GM15510 (cell line): Measurements from ENCODE around the gene SCARB2.

Source experiments
- POLR2A ChIP-seq: IDR thresholded peaks from 3 replicates; pipeline ENCODE4 v1.6.1; 2011; ENCODE audit warnings: borderline replicate concordance; ENCODE audit not compliant: insufficient read length; ENCODE audit errors: extremely low read depth

SCARB2 gene

DNA sequence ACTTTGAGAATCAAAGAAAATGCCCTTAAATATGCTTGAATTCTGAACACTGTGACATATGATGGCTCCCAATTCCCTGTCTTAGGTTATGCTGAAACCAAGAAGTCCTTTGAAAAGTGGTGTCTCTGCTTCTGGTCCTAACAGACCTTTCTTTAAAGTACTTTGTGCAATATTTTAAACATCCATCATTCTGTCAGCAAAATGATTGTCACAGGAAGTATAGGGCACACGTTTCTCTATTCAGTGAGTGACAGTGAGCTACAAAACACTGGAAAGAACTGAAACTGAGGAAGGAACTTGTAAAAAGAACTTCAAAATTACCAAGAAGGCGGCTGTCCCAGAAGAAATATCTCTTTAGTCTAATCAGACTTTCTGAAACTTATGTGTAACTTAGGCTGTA is 53.3 kb downstream of the SCARB2 start:
- TF ChIP-seq POLR2A = no peak

DNA sequence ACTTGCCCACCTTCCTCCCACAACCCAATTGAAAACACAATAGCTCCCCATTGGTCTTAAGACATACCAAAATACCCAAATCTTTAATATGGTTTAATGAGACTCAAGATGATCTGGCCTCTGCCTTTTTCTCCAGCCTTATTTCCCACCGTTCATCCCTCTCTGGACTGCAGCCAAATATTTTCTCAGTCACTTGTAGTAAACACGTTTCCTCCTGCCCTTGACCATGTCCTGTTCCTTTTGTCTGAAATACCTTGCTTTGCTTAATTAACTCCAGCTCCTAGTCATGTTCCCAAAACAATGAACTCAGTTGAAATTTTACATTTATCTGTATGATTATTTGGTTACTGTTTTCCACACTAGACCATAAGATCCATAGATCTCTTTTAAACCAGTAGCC is 57.0 kb downstream of the SCARB2 start:
- no peak for TF ChIP-seq POLR2A

DNA sequence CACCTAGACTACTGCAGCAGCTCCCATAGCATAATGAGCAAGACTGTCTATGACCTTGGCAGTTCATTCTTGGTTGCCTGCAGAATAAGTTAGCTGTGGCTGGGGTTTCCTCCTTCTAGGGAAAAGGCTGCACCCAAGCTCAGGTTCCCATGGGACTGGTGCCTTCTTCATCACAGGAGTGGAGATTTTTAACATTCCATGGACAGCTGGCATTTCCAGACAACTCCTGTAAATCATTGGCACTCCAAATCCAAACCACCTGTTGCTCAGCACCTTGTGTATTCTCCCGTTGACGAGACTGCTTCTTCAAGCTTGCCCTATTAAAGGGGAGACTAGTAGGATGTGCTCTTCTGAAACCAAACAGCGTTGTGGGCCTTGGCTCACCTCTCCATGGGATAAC is 57.6 kb downstream of the SCARB2 start:
- no peak for TF ChIP-seq POLR2A

DNA sequence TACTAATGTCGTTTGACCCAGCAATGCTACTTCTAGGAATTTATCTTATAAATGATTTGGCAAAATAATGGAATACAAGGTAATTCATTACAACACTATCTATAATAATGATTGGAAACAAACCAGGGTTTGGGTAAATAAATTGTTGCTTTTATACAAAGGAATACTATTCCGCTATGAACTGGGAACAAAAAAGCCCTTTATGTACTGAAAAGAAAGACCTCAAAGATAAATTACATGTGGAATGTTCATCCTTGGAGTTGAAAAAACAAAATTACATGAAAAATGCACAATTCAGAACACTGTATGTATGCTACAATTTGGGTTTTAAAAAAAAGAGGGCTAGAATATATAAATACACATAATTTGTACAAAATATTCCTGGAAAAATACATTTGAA is 60.3 kb downstream of the SCARB2 start:
- TF ChIP-seq POLR2A = no peak

DNA sequence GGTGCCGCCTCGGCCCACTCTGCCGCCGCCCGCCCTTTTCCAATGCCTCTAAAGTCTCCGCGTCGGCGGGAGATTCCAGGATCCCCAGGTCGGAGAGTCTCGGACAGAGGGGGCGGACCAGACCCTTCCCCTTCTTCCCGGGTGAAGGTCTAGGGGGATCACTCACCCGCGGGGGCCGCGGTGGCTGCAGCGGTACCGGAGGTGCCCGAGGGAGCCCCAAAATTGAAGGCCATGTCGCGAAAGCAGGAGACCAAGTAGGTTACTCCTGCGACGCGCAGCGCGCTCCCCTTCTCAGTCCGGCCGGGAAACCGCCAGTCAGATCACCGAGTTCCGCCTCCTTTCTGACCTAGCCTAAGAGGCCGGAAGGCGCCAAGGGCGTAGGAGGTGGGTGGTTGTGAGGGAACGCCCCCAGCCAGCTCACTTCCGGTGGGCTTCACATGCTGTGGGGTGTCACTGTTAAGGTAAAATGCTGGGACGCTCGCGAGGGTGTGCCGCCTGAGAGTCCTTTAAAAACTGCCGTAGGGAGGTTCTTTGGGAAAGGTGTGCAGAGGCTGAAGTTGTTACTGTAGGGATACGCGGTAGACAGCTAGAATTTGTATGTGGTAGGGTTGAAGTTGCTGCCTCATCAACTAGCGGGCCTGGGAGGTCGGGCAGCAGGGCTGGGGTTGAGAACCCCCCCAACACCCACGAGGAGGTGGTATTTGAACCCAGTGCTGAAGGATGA is 65.3 kb downstream of the SCARB2 start, which contains the start of gene NUP54:
NUP54 (minus strand) TSS at position 256 of the 724 bp plus-strand sequence; CDS start at position 233, 23 bp downstream.
- TF ChIP-seq POLR2A = peak; percentile 74

DNA sequence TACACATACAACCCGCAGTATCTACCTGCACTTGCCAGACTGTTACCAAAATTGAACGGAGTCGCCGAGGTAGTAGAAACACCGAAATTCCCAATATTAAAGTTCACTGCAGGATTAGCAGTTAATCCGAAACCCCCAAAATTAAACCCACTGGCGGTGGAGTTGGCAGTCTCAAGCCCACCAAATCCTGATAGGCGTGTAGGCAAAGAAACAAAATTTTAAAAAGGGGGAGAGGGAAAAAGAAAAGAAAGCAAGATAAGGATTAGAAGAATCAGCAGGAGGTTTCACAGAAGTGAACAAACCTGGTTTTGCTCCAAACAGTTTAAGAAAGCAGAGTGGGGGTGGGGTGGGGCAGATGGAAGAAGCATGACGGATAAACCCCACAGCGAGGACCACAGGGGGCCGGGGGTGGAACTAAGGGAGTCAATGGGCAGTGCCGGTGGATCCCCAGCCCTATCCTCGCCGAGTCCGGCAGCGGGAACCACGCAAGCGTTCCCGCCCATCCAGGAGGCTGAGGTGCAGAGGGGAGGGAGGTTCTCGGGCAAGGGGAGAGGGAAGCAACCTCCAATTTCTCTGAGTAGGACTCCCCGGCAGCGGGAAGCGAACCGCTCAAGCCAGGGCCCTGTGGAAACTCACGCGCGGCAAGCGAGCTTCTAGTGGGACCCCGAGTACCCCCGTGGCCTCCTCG is 66.0 kb downstream of the SCARB2 start:
- TF ChIP-seq POLR2A = no peak

DNA sequence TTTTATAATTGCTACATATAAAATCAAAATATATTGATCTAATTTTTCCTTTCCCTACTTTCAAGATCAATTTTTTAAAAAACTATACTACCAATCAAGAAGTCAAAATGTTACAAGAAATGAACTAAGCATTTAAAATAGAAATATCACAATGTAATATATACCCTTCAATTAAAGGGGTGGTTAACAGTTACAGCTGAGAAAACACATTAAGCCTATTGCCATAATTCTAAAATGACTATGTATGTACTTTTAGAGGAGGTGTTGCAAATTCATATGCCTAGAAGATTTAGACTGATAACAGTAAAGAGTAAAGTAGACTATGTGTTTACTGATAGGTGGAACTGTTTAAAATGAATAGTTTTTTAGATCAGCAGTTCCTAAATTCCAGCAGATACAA is 69.1 kb downstream of the SCARB2 start:
- TF ChIP-seq POLR2A = no peak

DNA sequence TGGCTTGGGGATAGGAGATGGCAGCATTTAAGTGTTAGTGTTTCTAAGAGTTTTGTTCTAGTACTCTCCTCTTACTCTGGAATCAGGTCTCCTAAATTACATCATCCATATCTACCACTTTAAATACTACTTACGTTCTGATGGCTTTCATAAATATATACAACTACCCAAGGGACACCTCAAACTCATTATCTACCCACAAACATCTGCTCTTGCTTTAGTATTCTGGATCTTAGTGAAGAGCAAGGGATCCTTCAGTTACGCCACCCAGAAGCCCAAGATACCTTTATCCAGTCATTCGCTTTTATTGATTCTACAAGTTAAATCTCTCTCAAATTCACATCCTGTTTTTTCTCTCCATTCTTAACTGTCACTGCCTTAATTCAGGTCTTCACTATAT is 72.4 kb downstream of the SCARB2 start:
- TF ChIP-seq POLR2A = no peak

DNA sequence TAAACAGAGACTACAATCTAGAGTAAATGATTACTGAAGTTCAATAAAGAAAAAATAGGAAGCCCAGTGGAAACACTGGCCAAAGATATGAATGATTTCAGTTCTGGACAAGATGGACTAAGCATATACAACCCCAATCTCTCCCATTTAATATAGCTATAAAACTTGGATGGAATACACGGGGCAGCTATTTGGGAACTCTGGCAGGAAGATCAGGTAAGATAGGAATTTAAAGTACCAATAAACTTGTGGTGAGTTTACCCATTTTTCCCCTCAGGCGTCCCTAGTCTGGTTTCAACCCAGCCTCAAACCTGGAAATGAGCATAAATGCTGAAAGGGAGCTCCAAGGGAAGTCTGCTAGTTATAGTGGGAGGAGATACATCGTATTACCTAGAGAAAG is 85.9 kb downstream of the SCARB2 start:
- TF ChIP-seq POLR2A = no peak

DNA sequence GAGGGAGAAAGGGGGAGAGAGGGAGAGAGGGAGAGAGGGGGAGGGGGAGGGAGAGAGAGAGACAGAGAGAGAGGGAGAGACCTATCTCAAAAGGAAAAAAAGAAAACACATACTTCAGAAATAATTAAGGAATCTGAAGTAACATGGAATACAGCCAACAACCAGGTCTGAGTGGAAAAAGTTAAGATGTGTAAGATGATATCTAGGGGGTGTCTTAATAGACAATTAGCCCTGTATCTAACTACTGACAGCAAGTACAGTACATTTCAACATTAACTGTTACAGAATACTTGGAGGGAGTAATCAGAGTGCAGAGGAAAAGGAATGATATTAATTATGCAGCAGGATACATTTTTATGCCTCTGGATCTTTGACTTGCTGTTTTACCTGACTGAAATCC is 87.8 kb downstream of the SCARB2 start:
- no peak for TF ChIP-seq POLR2A

DNA sequence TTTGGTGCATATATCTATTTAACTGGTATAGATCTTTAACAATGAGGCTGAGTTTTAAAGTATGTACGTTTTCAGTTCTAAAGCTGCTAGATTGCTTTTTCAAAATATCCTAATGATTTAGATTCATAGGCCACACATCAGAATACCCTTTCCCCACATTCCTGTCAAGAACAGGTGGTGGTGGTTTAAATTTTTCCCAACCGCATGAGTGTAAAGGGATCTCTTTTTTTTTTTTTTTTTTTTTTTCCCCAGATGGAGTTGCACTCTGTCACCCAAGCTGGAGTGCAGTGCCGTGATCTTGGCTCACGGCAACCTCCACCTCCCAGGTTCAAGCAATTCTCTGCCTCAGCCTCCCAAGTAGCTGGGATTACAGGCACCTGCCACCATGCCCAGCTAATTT is 93.4 kb downstream of the SCARB2 start:
- no peak for TF ChIP-seq POLR2A

DNA sequence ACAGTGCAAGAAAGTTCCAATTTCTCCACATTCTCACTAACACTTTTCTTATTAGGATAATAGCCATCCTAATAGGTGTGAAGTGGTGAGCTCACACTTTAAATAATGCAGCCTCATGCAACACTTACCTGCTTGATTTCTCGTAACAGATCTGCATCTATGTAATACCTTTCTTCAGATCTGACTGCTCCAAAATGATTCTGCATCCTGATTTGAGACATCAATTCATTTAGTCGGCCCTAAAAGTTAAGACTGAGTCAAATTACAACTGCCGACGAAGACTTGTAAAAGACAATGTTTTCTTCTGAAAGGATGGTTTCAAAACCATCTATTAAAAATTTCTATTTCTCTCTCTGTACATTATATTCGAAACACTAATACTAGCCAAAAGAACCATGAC is 96.1 kb downstream of the SCARB2 start:
- TF ChIP-seq POLR2A = no peak

DNA sequence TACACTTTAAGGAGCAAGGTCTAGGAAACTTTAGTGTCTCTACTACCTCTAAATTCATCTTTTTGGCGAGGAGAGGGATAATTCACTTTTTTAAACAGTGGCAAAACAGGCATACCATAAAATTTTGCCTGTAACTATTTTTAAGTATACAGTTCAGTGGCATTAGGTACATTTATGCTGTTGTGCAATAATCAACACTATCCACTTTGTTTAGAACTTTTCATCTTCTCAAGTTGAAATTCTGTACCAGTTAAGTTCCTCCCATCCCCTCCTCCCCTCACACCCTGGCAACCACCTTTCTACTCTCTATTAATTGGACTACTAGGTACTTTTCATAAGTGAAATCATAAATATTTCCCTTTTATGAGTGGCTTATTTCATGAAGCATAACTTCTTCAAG is 96.8 kb downstream of the SCARB2 start:
- TF ChIP-seq POLR2A = no peak
